Measurements from ENCODE around the gene PRKAG2.
A peak's percentile ranks its signal among the peaks of the same experiment; 100 is the strongest.
"Not testable (repeated sequence)": the region's sequence is repeated elsewhere in the genome, so short reads cannot be mapped to it uniquely, and the experiment has no call there.

The PRKAG2 gene

GRCh38 chr7:151849008-151849878, 27.7 kb downstream of the PRKAG2 start:
- no peak for DNase-seq

GRCh38 chr7:151847681-151848081, 29.2 kb downstream of the PRKAG2 start:
- DNase-seq, result no peak

GRCh38 chr7:151847136-151847535, 29.8 kb downstream of the PRKAG2 start:
- no peak for DNase-seq

GRCh38 chr7:151845412-151846205, 31.3 kb downstream of the PRKAG2 start:
- no peak for DNase-seq

GRCh38 chr7:151844825-151845200, 32.1 kb downstream of the PRKAG2 start:
- DNase-seq, result no peak

- no peak for DNase-seq
Measured at GRCh38 chr7:151844071-151844824, 32.7 kb downstream of the PRKAG2 start.

- DNase-seq, result no peak
Measured at GRCh38 chr7:151843181-151843580, 33.7 kb downstream of the PRKAG2 start.

GRCh38 chr7:151841395-151842051, 35.4 kb downstream of the PRKAG2 start:
- DNase-seq, result not testable (repeated sequence)

- DNase-seq, result no peak
Measured at GRCh38 chr7:151840088-151840910, 36.6 kb downstream of the PRKAG2 start.

- no peak for DNase-seq
Measured at GRCh38 chr7:151839451-151839921, 37.4 kb downstream of the PRKAG2 start.

- no peak for DNase-seq
Measured at GRCh38 chr7:151838861-151839381, 38.0 kb downstream of the PRKAG2 start.

GRCh38 chr7:151838072-151838471, 38.8 kb downstream of the PRKAG2 start:
- DNase-seq, result no peak

- no peak for DNase-seq
Measured at GRCh38 chr7:151837285-151838042, 39.5 kb downstream of the PRKAG2 start.

- DNase-seq, result no peak
Measured at GRCh38 chr7:151836927-151837205, 40.0 kb downstream of the PRKAG2 start.

GRCh38 chr7:151836191-151836926, 40.6 kb downstream of the PRKAG2 start:
- no peak for DNase-seq

- no peak for DNase-seq
Measured at GRCh38 chr7:151835636-151836035, 41.3 kb downstream of the PRKAG2 start.

- no peak for DNase-seq
Measured at GRCh38 chr7:151834271-151835035, 42.5 kb downstream of the PRKAG2 start.

- peak; percentile 76 for DNase-seq
Measured at GRCh38 chr7:151833691-151834090, 43.2 kb downstream of the PRKAG2 start.

GRCh38 chr7:151833213-151833651, 43.7 kb downstream of the PRKAG2 start:
- DNase-seq, result no peak
